Stimulated activated naive B cell treated with anti-CD40 and anti-IgM and Interleukin-4, amounts not matched to agents 10 μg/mL and 1 μg/mL and 100 μg/mL, for 72 hours (primary cell): Measurements from ENCODE around the gene SLC6A6.

ENCODE experiments used
- ATAC-seq, 2 donors: fragments of 150-1000 bp; cut with Tn5 transposase; replicated peaks; 2 replicates each; pipeline ENCODE4 v1.10.0; 2021; ENCODE audit warnings: moderate library complexity in 1 of 2
- DNase-seq: peaks from one replicate; pipeline ENCODE4 v3.0.0; 2021
- H3K27ac Mint-ChIP-seq: one replicate; pipeline ENCODE4 v1.8.0; 2022; ENCODE audit warnings: mild to moderate bottlenecking, mixed read lengths
- H3K27me3 Mint-ChIP-seq, 2 donors: one replicate each; pipeline ENCODE4 v1.8.0; 2022; ENCODE audit warnings: mixed read lengths in 2 of 2
- H3K36me3 Mint-ChIP-seq, 2 donors: one replicate each; pipeline ENCODE4 v1.8.0; 2022; ENCODE audit warnings: mixed read lengths in 2 of 2, mild to moderate bottlenecking in 1 of 2
- H3K4me1 Mint-ChIP-seq, 2 donors: one replicate each; pipeline ENCODE4 v1.8.0; 2022; ENCODE audit warnings: mixed read lengths in 2 of 2, mild to moderate bottlenecking in 1 of 2
- H3K4me3 Mint-ChIP-seq, 2 donors: one replicate each; pipeline ENCODE4 v1.8.0; 2022; ENCODE audit warnings: mild to moderate bottlenecking in 2 of 2, mixed read lengths in 2 of 2, moderate library complexity in 1 of 2
- H3K9me3 Mint-ChIP-seq, 2 donors: one replicate each; pipeline ENCODE4 v1.8.0; 2022; ENCODE audit warnings: mixed read lengths in 2 of 2, mild to moderate bottlenecking in 1 of 2

Gene SLC6A6

GRCh38 chr3:14402304-14402811 lies at the start of gene SLC6A6:
Gene SLC6A6 (plus strand): TSS chr3:14402606. CDS start chr3:14443635, 41,029 bp downstream.
- no peaks in the 10 kb centered on the region for H3K27me3 Mint-ChIP-seq
- peaks cover 9 to 26% of the 10 kb centered on the region in 2 donors for H3K36me3 Mint-ChIP-seq
- ATAC-seq = peak; percentile 76 to 84
- peak within 1 kb of the TSS; percentile 98 for H3K27ac Mint-ChIP-seq
- H3K4me1 Mint-ChIP-seq = peaks cover 41 to 69% of the 10 kb centered on the region in 2 donors
- peak within 1 kb of the TSS; percentile 93 to 97 for H3K4me3 Mint-ChIP-seq
- no peaks in the 10 kb centered on the region for H3K9me3 Mint-ChIP-seq
- DNase-seq = peak; percentile 87

GRCh38 chr3:14353502-14353901 lies 48.9 kb upstream of the SLC6A6 start:
- DNase-seq (no peak), ATAC-seq (no peak)
- no peak overlapping the region for H3K4me3 Mint-ChIP-seq
- H3K36me3 Mint-ChIP-seq = no peaks in the 10 kb centered on the region
- no peak overlapping the region for H3K27ac Mint-ChIP-seq
- no peaks in the 10 kb centered on the region for H3K4me1 Mint-ChIP-seq
- peaks cover 3 to 9% of the 10 kb centered on the region in 2 donors for H3K27me3 Mint-ChIP-seq
- H3K9me3 Mint-ChIP-seq = no peaks in the 10 kb centered on the region

DNA sequence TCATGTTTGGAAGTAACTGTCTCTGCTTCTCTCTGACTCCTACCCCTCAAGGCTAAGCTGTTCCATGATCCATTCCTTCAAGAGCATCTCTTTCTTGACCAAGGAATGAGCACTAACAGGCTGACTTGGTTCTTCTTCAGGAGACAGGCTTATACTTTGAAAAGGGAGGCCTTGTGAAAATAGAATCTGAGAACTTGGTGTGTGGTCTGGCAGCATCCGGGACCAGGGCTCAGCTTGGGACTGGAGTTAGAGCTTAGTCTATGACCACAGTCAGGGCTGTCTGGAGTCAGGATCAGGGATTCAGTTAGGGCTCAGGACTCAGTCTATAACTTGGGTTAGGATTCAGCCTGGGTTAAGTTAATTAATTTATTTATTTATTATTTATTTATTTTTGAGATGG lies 44.9 kb upstream of the SLC6A6 start:
- Mint-ChIP-seq H3K4me3 (no peak overlapping the region), H3K9me3 (no peaks in the 10 kb centered on the region), H3K27ac (no peak overlapping the region), H3K36me3 (no peaks in the 10 kb centered on the region), H3K27me3 (peaks cover 0 to 4% of the 10 kb centered on the region in 2 donors), H3K4me1 (no peaks in the 10 kb centered on the region)
- no peak for DNase-seq
- no peak for ATAC-seq

GRCh38 chr3:14358426-14359211 lies 43.8 kb upstream of the SLC6A6 start:
- Mint-ChIP-seq H3K4me3 (no peak overlapping the region), H3K27ac (no peak overlapping the region), H3K36me3 (no peaks in the 10 kb centered on the region), H3K27me3 (peaks cover 0 to 4% of the 10 kb centered on the region in 2 donors), H3K4me1 (no peaks in the 10 kb centered on the region), H3K9me3 (no peaks in the 10 kb centered on the region)
- no peak for ATAC-seq
- DNase-seq = no peak

GRCh38 chr3:14359348-14359747 lies 43.1 kb upstream of the SLC6A6 start:
- ATAC-seq = no peak
- Mint-ChIP-seq H3K9me3 (no peaks in the 10 kb centered on the region), H3K27ac (no peak overlapping the region), H3K36me3 (no peaks in the 10 kb centered on the region), H3K4me3 (no peak overlapping the region), H3K27me3 (peaks cover 0 to 4% of the 10 kb centered on the region in 2 donors), H3K4me1 (no peaks in the 10 kb centered on the region)
- no peak for DNase-seq

DNA sequence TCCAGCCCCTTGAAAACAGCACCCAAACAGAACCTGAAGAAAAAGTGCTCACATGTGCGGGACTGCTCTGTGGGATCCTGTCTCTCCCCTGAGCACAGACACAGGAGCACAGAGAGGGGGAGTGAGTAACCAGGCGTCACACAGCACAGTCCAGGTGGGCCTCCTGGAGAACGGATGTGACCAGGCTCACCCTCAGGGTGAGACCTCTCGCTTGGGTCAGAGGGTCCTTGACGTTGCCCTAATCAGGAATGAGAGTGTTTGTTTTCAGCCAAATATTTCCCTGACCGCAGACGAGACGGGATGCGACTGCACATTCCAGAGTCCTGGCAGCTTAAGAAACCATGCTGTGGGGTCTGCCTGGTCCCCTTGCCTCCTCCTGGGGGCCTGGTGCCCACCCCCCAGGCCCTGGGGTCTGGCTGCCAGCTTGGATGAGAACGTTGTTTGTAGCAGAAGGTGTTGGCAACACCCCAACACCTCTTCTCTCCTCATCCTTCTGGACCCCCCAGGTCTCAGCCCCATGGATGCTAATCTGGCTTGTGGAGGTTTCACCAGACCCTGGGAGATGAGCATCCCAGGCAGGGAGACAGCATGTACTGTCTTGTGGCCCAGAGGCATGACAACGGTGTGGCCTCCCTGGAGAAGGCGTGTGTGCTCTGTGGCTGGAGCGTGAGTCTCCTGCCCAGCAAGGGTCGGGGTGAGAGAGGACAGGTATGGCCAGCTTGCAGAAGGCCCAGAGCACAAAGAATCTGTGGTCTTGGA lies 42.1 kb upstream of the SLC6A6 start:
- no peaks in the 10 kb centered on the region for H3K9me3 Mint-ChIP-seq
- ATAC-seq (no peak), DNase-seq (no peak)
- H3K4me3 Mint-ChIP-seq = no peak overlapping the region
- no peaks in the 10 kb centered on the region for H3K36me3 Mint-ChIP-seq
- no peak overlapping the region for H3K27ac Mint-ChIP-seq
- H3K27me3 Mint-ChIP-seq = peaks cover 5 to 9% of the 10 kb centered on the region in 2 donors
- no peaks in the 10 kb centered on the region for H3K4me1 Mint-ChIP-seq

DNA sequence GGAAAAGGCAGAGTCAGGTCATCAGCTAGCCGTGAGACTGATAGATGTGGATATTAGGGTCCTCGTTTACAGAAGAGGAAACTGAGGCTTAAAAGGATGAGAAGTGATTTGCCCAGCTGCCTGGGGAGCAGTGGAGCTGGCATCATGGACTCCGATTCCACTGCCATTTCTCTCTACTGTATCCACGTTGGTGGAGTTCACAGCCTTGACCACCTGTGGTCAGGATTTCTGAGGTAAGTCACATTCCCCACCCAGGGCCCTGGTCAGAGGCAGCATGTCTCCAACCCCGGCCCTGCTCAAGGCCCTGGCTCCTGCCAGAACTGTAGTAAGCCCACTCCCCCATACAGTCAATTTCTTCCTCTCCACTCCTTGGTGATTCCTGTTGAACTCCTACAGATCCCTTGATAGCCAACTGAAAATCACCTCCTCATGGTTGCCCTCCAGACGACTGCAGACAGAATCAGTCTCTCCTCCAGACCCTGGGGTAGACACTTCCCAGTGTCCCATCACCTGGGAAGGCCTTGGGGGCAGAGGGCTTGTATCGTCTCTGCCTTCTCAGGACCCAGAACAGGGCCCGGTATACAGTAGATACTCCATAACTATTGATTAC lies 41.2 kb upstream of the SLC6A6 start:
- H3K9me3 Mint-ChIP-seq = no peaks in the 10 kb centered on the region
- H3K27ac Mint-ChIP-seq = no peak overlapping the region
- ATAC-seq (no peak), DNase-seq (no peak)
- no peak overlapping the region for H3K4me3 Mint-ChIP-seq
- H3K4me1 Mint-ChIP-seq = no peaks in the 10 kb centered on the region
- no peaks in the 10 kb centered on the region for H3K36me3 Mint-ChIP-seq
- H3K27me3 Mint-ChIP-seq = peaks cover 5 to 9% of the 10 kb centered on the region in 2 donors

GRCh38 chr3:14362890-14363289 lies 39.5 kb upstream of the SLC6A6 start:
- Mint-ChIP-seq H3K27ac (no peak overlapping the region), H3K36me3 (no peaks in the 10 kb centered on the region), H3K4me1 (no peaks in the 10 kb centered on the region), H3K27me3 (peaks cover 13 to 15% of the 10 kb centered on the region in 2 donors), H3K9me3 (no peaks in the 10 kb centered on the region), H3K4me3 (no peak overlapping the region)
- DNase-seq (no peak), ATAC-seq (no peak)

- H3K27ac Mint-ChIP-seq = no peak overlapping the region
- no peaks in the 10 kb centered on the region for H3K36me3 Mint-ChIP-seq
- no peaks in the 10 kb centered on the region for H3K4me1 Mint-ChIP-seq
- ATAC-seq (no peak), DNase-seq (no peak)
- no peaks in the 10 kb centered on the region for H3K9me3 Mint-ChIP-seq
- no peak overlapping the region for H3K4me3 Mint-ChIP-seq
- peaks cover 13 to 15% of the 10 kb centered on the region in 2 donors for H3K27me3 Mint-ChIP-seq
Observed at GRCh38 chr3:14363379-14363778, 39.0 kb upstream of the SLC6A6 start.

DNA sequence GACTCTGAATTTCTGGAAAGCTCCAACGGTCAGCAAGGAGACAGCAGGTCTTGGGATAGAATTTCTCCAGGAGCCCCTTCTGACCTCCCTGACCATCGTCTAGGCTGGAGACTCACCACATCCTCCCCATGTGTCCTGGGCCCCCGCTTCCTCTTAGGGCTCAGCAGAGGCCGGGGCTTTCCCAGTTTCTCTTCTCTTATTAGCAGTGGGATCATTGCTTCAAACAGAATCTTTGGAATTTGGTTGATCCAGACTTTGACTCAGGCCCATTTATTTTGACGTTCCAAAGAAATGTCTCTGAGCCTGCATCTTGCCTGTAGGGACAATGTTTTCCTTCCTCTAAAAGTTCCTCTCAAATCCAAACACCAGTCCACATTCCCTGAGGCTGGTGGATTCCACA lies 38.4 kb upstream of the SLC6A6 start:
- H3K4me3 Mint-ChIP-seq = no peak overlapping the region
- peaks cover 13% of the 10 kb centered on the region in 2 donors for H3K27me3 Mint-ChIP-seq
- no peaks in the 10 kb centered on the region for H3K9me3 Mint-ChIP-seq
- ATAC-seq (no peak), DNase-seq (no peak)
- H3K4me1 Mint-ChIP-seq = no peaks in the 10 kb centered on the region
- H3K36me3 Mint-ChIP-seq = no peaks in the 10 kb centered on the region
- H3K27ac Mint-ChIP-seq = no peak overlapping the region

GRCh38 chr3:14364580-14365292 lies 37.7 kb upstream of the SLC6A6 start:
- no peak for ATAC-seq
- Mint-ChIP-seq H3K36me3 (no peaks in the 10 kb centered on the region), H3K4me3 (no peak overlapping the region), H3K27ac (no peak overlapping the region), H3K4me1 (no peaks in the 10 kb centered on the region), H3K9me3 (no peaks in the 10 kb centered on the region), H3K27me3 (peaks cover 11 to 13% of the 10 kb centered on the region in 2 donors)
- no peak for DNase-seq

DNA sequence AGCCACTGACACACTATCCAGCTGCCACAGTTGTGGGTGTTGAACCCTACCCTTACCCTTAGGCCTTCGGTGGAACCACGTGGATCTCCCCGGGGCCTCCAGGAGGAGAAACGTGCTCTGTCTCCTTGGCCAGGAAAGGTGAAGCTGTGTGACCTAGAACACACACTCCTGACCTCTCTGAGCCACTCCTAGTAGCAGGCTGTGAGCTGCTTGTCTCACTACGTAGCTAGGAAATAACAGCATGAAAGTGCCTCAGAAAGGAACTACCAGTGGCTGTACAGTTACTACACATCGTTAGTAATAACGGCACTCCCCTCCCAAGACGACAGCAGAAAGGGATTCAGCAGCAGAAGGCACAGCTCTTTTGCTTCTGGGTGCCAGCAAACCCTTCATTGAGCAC lies 36.2 kb upstream of the SLC6A6 start:
- Mint-ChIP-seq H3K4me3 (no peak overlapping the region), H3K27me3 (peaks cover 11 to 13% of the 10 kb centered on the region in 2 donors), H3K4me1 (no peaks in the 10 kb centered on the region), H3K36me3 (no peaks in the 10 kb centered on the region), H3K27ac (no peak overlapping the region), H3K9me3 (no peaks in the 10 kb centered on the region)
- ATAC-seq (no peak), DNase-seq (no peak)

DNA sequence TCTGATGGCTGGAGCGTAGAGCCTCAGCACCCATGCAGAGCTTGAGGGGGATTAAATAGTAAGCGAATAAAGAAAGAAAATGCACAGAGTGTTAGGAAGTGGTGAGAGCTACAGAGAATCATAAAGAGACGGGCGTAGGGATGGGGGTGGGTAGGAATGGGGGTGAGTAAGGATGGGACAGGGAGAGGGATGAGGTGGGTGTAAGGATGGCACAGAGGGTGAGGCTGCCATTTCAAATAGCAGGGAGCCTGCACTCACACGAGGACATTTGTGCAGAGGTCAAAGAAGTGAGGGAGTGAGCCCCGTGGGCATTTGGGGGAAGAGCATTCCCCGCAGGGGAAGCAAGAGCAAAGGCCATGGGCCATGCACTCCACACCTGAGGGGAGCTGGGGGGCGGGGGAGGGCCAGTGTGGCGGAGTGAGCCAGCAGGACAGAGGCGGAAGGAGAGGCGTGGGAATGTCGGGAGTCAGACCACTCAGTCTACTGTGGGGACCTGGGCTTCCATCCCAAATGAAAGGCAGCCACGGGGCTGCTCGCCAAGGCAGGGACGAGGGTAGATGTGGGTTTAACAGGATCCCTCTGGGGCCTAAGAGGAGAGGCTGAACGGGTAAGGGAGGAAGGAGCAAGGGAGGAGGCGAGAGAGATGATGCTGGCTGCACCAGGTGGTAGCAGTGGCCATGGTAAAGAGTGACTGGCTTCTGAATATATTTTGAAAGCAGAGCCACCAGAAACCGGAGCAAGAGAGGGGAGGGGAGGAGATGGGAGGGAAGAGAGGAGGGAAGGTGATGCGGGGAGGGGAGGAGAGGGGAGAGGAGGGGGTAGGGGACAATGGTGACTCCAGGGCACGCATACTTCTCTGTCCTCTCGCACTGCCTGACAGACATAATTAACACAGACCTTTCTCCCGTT lies 35.2 kb upstream of the SLC6A6 start:
- no peak for DNase-seq
- no peaks in the 10 kb centered on the region for H3K36me3 Mint-ChIP-seq
- H3K4me1 Mint-ChIP-seq = peaks cover 2 to 6% of the 10 kb centered on the region in 2 donors
- H3K27ac Mint-ChIP-seq = no peak overlapping the region
- no peak for ATAC-seq
- peaks cover 15 to 21% of the 10 kb centered on the region in 2 donors for H3K27me3 Mint-ChIP-seq
- H3K9me3 Mint-ChIP-seq = no peaks in the 10 kb centered on the region
- no peak overlapping the region for H3K4me3 Mint-ChIP-seq
